ENCODE results near the gene INS.
"Not testable (repeated sequence)": the region's sequence is repeated elsewhere in the genome, so short reads cannot be mapped to it uniquely, and the experiment has no call there.

The INS gene

GRCh38 chr11:2198621-2199365 is 37.8 kb upstream of the INS start:
- no peak for DNase-seq (ENCODE audit: low spot score)

GRCh38 chr11:2197771-2198520 is 36.9 kb upstream of the INS start:
- no peak for DNase-seq (ENCODE audit: low spot score)

- peak; percentile 21 for DNase-seq (ENCODE audit: low spot score)
Measured at GRCh38 chr11:2196970-2197770, 36.2 kb upstream of the INS start.

GRCh38 chr11:2195756-2196088 is 34.7 kb upstream of the INS start:
- DNase-seq (ENCODE audit: low spot score) = no peak

GRCh38 chr11:2194877-2195755 is 34.1 kb upstream of the INS start:
- DNase-seq (ENCODE audit: low spot score) = no peak

- DNase-seq (ENCODE audit: low spot score) = not testable (repeated sequence)
Measured at GRCh38 chr11:2193888-2194595, 33.0 kb upstream of the INS start.

- DNase-seq (ENCODE audit: low spot score) = no peak
Measured at GRCh38 chr11:2193099-2193887, 32.3 kb upstream of the INS start.

- no peak for DNase-seq (ENCODE audit: low spot score)
Measured at GRCh38 chr11:2192435-2192834, 31.4 kb upstream of the INS start.

GRCh38 chr11:2191883-2192282 is 30.9 kb upstream of the INS start:
- DNase-seq (ENCODE audit: low spot score) = no peak

GRCh38 chr11:2190657-2191471 is 29.9 kb upstream of the INS start:
- peak; percentile 37 for DNase-seq (ENCODE audit: low spot score)

- no peak for DNase-seq (ENCODE audit: low spot score)
Measured at GRCh38 chr11:2189938-2190656, 29.1 kb upstream of the INS start.

- no peak for DNase-seq (ENCODE audit: low spot score)
Measured at GRCh38 chr11:2188745-2189144, 27.7 kb upstream of the INS start.

- no peak for DNase-seq (ENCODE audit: low spot score)
Measured at GRCh38 chr11:2187280-2187707, 26.3 kb upstream of the INS start.

- no peak for DNase-seq (ENCODE audit: low spot score)
Measured at GRCh38 chr11:2186669-2187279, 25.8 kb upstream of the INS start.

- no peak for DNase-seq (ENCODE audit: low spot score)
Measured at GRCh38 chr11:2185324-2186085, 24.5 kb upstream of the INS start.

GRCh38 chr11:2182692-2183474 is 21.9 kb upstream of the INS start:
- DNase-seq (ENCODE audit: low spot score) = no peak

- no peak for DNase-seq (ENCODE audit: low spot score)
Measured at GRCh38 chr11:2182075-2182474, 21.1 kb upstream of the INS start.
